ENCODE measurements around the gene SLC12A4. TPM values are rescaled to one million over a fixed set of nuclear protein-coding genes. Genes with fewer than 3 reads are reported as not detected.

Gene SLC12A4
- total and polyA plus RNA-seq, 2 of the 13 experiments (the other 11 are each of a cell fraction or from before 2014, with no cell fraction given) = 65.1 to 84.3 TPM

- TF ChIP-seq USF2 (IDR thresholded peaks at IDR 0.05; ENCODE audit: low read depth, low read length) (no peak), USF2 (CRISPR knock-in tag; IDR thresholded peaks at IDR 0.05; ENCODE audit: borderline replicate concordance) (no peak), RBM39 (IDR thresholded peaks at IDR 0.05; ENCODE audit: low read depth, low read length, poor library complexity, severe bottlenecking) (no peak), ZNF567 (CRISPR knock-in tag; IDR thresholded peaks at IDR 0.05; ENCODE audit: borderline replicate concordance) (0 out of 2 replicates have a peak, but pooled peaks have one; percentile 9), MYC (CRISPR knock-in tag; IDR thresholded peaks at IDR 0.05; ENCODE audit: borderline replicate concordance) (0 out of 2 replicates have a peak, but pooled peaks have one; percentile 37), DR1 (CRISPR knock-in tag; IDR thresholded peaks at IDR 0.05) (no peak), BCLAF1 (IDR thresholded peaks at IDR 0.05) (no peak), HMG20A (CRISPR knock-in tag; IDR thresholded peaks at IDR 0.05; ENCODE audit: borderline replicate concordance) (no peak), ARNTL (CRISPR knock-in tag; IDR thresholded peaks at IDR 0.05) (no peak), ZNF549 (CRISPR knock-in tag; IDR thresholded peaks at IDR 0.05) (no peak), SMYD3 (CRISPR knock-in tag; IDR thresholded peaks at IDR 0.05) (no peak), SP1 (IDR thresholded peaks at IDR 0.05) (no peak), SP1 (CRISPR knock-in tag; IDR thresholded peaks at IDR 0.05) (no peak), ZNF580 (CRISPR knock-in tag; IDR thresholded peaks at IDR 0.05; ENCODE audit: borderline replicate concordance, low read depth) (no peak; the same call in 1 of the 2 replicates), PRMT3 (CRISPR knock-in tag; IDR thresholded peaks at IDR 0.05; ENCODE audit: borderline replicate concordance, low read depth) (no peak), MIER2 (CRISPR knock-in tag; IDR thresholded peaks at IDR 0.05) (no peak), KLF9 (CRISPR knock-in tag; IDR thresholded peaks at IDR 0.05; ENCODE audit: low read depth) (no peak), E2F1 (CRISPR knock-in tag; IDR thresholded peaks at IDR 0.05) (no peak), ZNF670 (CRISPR knock-in tag; IDR thresholded peaks at IDR 0.05; ENCODE audit: borderline replicate concordance) (no peak), TBX2 (CRISPR knock-in tag; IDR thresholded peaks at IDR 0.05; ENCODE audit: borderline replicate concordance) (peak; percentile 41; the same call in 1 of the 2 replicates), FLYWCH1 (CRISPR knock-in tag; IDR thresholded peaks at IDR 0.05) (no peak)
Measured at GRCh38 chr16:67969254-67970039, 1.0 kb upstream of the SLC12A4 start (continued).
